Neural cell (in vitro differentiated cells): Measurements from ENCODE around the gene SEMA3B. TPM values are rescaled to one million over a fixed set of nuclear protein-coding genes. Genes with fewer than 3 reads are reported as not detected.

Experiments used
- H2AFZ ChIP-seq: fragments of 200-600, 300-800 bp; sonication (generic), shearing (Covaris generic); 2 replicates; pipeline ENCODE4 v1.6.0; 2014; ENCODE audit warnings: low read depth, mild to moderate bottlenecking, antibody characterized with exemption, low read length, moderate library complexity
- H3F3A ChIP-seq: fragments of 200-600 bp; shearing (Covaris generic); 2 replicates; pipeline ENCODE4 v1.6.1; 2016; ENCODE audit warnings: mild to moderate bottlenecking, moderate library complexity, mixed read lengths, antibody characterized with exemption, low read length; ENCODE audit not compliant: insufficient read depth, poor library complexity, severe bottlenecking
- H3K27ac ChIP-seq: fragments of 200-600, 300-800 bp; sonication (generic), shearing (Covaris generic); 2 replicates; pipeline ENCODE4 v1.5.1; 2014; ENCODE audit warnings: mild to moderate bottlenecking, low read length, moderate library complexity
- H3K27me3 ChIP-seq: fragments of 300-800, 200-600 bp; sonication (generic), shearing (Covaris generic); 2 replicates; pipeline ENCODE4 v1.6.0; 2014; ENCODE audit warnings: mild to moderate bottlenecking, low read depth, low read length, moderate library complexity; ENCODE audit not compliant: insufficient read depth
- H3K36me3 ChIP-seq: fragments of 300-800, 200-600 bp; sonication (generic), shearing (Covaris generic); 2 replicates; pipeline ENCODE4 v1.5.1; 2014; ENCODE audit warnings: mild to moderate bottlenecking, antibody characterized with exemption, low read length, moderate library complexity; ENCODE audit not compliant: insufficient read depth
- H3K4me2 ChIP-seq: fragments of 300-800, 200-600 bp; sonication (generic), shearing (Covaris generic); 2 replicates; pipeline ENCODE4 v1.6.0; 2014; ENCODE audit warnings: mild to moderate bottlenecking, low read length
- H3K4me3 ChIP-seq: fragments of 300-800, 200-600 bp; sonication (generic), shearing (Covaris generic); 2 replicates; pipeline ENCODE4 v1.5.1; 2014; ENCODE audit warnings: mild to moderate bottlenecking, low read length, moderate library complexity
- H3K79me2 ChIP-seq: fragments of 200-600 bp; shearing (Covaris generic); replicated peaks from 2 replicates; pipeline ENCODE4 v1.6.0; 2014; ENCODE audit warnings: mild to moderate bottlenecking, low read length, moderate library complexity; ENCODE audit not compliant: insufficient read depth
- H3K9ac ChIP-seq: fragments of 300-800, 200-600 bp; sonication (generic), shearing (Covaris generic); 2 replicates; pipeline ENCODE4 v1.6.1; 2016; ENCODE audit warnings: mild to moderate bottlenecking, low read length, mixed read lengths
- H3K9me2 ChIP-seq: fragments of 200-600 bp; shearing (Covaris generic); 2 replicates; pipeline ENCODE4 v1.6.1; 2016; ENCODE audit warnings: mild to moderate bottlenecking, low read length, mixed read lengths; ENCODE audit not compliant: insufficient read depth
- H3K9me3 ChIP-seq: fragments of 200-600, 300-800 bp; sonication (generic), shearing (Covaris generic); 2 replicates; pipeline ENCODE4 v1.6.1; 2016; ENCODE audit warnings: mild to moderate bottlenecking, mixed run types, low read length, moderate library complexity, mixed read lengths
- H4K20me1 ChIP-seq: fragments of 200-600 bp; shearing (Covaris generic); 2 replicates; pipeline ENCODE4 v1.6.1; 2016; ENCODE audit warnings: mild to moderate bottlenecking, mixed run types; ENCODE audit not compliant: insufficient read depth
- CTCF ChIP-seq: fragments of 450-650 bp; IDR thresholded peaks from 2 replicates; pipeline ENCODE4 v1.5.1; 2014; ENCODE audit warnings: antibody characterized with exemption, mild to moderate bottlenecking, moderate library complexity; ENCODE audit not compliant: poor library complexity, severe bottlenecking
- EP300 ChIP-seq: fragments of 450-650 bp; conservative IDR thresholded peaks from 2 replicates; pipeline ENCODE4 v1.6.1; 2014; ENCODE audit warnings: antibody characterized with exemption, mild to moderate bottlenecking, moderate library complexity; ENCODE audit not compliant: poor library complexity, severe bottlenecking
- EZH2 ChIP-seq: fragments of 200-600, 300-800 bp; shearing (Covaris generic), sonication (generic); IDR thresholded peaks from 2 replicates; pipeline ENCODE4 v1.6.1; 2014; ENCODE audit warnings: antibody characterized with exemption, low read length, borderline replicate concordance, mild to moderate bottlenecking; ENCODE audit not compliant: insufficient read depth, poor library complexity, severe bottlenecking
- MXI1 ChIP-seq: fragments of 450-650 bp; conservative IDR thresholded peaks from 2 replicates; pipeline ENCODE4 v1.6.1; 2014; ENCODE audit warnings: antibody characterized with exemption, mild to moderate bottlenecking; ENCODE audit not compliant: poor library complexity, severe bottlenecking
- POLR2AphosphoS5 ChIP-seq: IDR thresholded peaks from 2 replicates; pipeline ENCODE4 v1.6.1; 2012
- RAD21 ChIP-seq: fragments of 450-650 bp; conservative IDR thresholded peaks from 2 replicates; pipeline ENCODE4 v1.6.1; 2014; ENCODE audit warnings: antibody characterized with exemption, mild to moderate bottlenecking, moderate library complexity
- REST ChIP-seq: IDR thresholded peaks from 2 replicates; pipeline ENCODE4 v1.6.1; 2012; ENCODE audit warnings: borderline replicate concordance
- SMC3 ChIP-seq: fragments of 450-650 bp; conservative IDR thresholded peaks from 2 replicates; pipeline ENCODE4 v1.6.1; 2014; ENCODE audit warnings: antibody characterized with exemption, mild to moderate bottlenecking, moderate library complexity; ENCODE audit not compliant: poor library complexity
- TAF1 ChIP-seq: IDR thresholded peaks from 2 replicates; pipeline ENCODE4 v1.6.1; 2012; ENCODE audit warnings: low read depth
- polyA plus RNA-seq: library from polyadenylated mRNA; depleted of rRNA; stranded (reverse); fragments of >200 nt; gene quantifications from 2 replicates; pipeline ENCODE4 v1.2.3, GENCODE V29; 2014

SEMA3B gene
- polyA plus RNA-seq, 1 donor from 2014 or later = 7.8 TPM

DNA sequence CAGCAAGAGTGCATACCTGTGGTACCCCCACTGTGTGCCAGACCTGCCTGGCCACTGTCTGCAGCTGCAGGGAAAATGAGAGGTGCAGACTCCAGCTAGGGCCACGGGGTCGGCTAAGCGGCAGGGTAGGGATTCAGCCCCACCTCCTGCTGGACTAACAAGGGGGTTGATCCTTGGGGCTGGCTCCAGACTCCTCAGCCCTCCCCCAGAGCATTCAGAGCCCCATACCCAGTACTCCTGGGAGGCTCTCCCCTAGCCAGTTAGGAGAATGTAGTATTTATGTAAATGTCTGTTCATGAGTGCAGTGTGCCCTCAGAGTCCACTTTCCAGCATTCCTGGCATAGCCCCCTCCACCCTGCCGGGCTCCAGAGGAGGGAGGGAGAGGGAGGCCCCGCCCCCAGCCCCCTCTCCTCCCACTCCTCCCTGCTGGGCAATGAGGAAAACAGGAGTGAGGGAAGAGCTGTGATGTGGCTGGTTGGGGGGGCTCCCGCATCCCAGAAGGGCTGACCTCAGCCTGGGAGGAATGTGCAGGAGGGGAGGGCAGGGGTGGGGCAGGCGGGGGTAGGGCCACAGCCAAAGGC is 4.5 kb upstream of the SEMA3B start:
- H3K9ac ChIP-seq = peak overlapping the region; percentile 47
- no peaks in the 10 kb centered on the region for H3K27me3 ChIP-seq
- no peak overlapping the region for H3K4me3 ChIP-seq
- H3K4me2 ChIP-seq = no peak overlapping the region
- peak overlapping the region; percentile 47 for H3K27ac ChIP-seq
- no peaks in the 10 kb centered on the region for H4K20me1 ChIP-seq
- TF ChIP-seq TAF1 (no peak), POLR2AphosphoS5 (peak; percentile 1)
- no peaks in the 10 kb centered on the region for H3F3A ChIP-seq
- H3K9me3 ChIP-seq = no peaks in the 10 kb centered on the region
- H3K36me3 ChIP-seq = no peaks in the 10 kb centered on the region
- no peaks in the 10 kb centered on the region for H3K79me2 ChIP-seq
- no peak overlapping the region for H2AFZ ChIP-seq
- no peaks in the 10 kb centered on the region for H3K9me2 ChIP-seq

DNA sequence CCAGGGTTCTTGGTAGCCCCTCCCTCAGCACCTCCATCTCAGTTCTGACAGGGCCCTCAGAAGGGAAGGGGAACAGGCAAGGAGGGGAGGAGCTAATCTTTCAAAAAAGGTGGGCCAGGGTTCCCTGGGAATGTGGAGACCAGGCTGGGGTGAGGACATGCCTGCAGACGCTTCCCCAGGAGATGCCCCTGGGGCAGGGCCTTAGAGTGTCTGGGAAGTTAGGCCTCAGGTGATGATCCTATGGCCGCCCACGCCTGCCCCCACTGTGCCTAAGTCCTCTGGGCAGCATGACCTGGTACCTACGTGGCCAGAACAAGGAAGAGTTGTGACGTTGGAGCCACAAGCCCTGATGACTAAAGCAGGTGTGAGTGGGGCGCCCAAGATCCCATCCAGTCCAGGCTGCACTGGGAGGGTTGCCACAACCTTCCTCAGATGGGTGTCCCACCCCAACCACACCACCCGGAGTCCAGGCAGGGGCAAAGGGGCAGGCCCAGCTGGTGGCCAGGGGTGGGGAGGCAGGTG is 3.9 kb upstream of the SEMA3B start:
- no peaks in the 10 kb centered on the region for H4K20me1 ChIP-seq
- no peak overlapping the region for H3K4me2 ChIP-seq
- H3K9ac ChIP-seq = peak overlapping the region; percentile 47
- H3K27ac ChIP-seq = peak overlapping the region; percentile 47
- no peak overlapping the region for H2AFZ ChIP-seq
- no peaks in the 10 kb centered on the region for H3K9me2 ChIP-seq
- no peaks in the 10 kb centered on the region for H3K79me2 ChIP-seq
- no peaks in the 10 kb centered on the region for H3K36me3 ChIP-seq
- H3F3A ChIP-seq = no peaks in the 10 kb centered on the region
- H3K4me3 ChIP-seq = no peak overlapping the region
- H3K9me3 ChIP-seq = no peaks in the 10 kb centered on the region
- TF ChIP-seq POLR2AphosphoS5 = peak; percentile 3
- TF ChIP-seq SMC3 = no peak
- no peaks in the 10 kb centered on the region for H3K27me3 ChIP-seq

DNA sequence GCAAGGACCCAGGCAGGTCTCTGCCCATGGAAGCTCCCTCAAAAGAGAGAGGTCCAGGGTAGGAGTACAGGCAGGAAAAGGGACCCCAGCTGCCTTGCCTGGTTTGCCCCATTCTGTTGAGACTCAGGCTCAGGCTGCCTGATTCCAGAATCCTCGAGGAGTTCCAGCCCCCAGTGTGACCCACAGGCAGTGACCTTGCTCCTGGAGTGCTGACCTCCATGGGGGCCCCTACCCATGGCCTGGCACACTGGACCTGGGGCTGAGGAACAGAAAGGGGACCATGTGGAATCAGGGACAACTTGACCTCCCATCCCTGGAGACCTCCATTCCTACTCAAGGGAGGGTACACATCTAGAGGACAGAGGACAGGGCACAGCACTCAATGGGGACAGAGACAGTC is 3.4 kb upstream of the SEMA3B start:
- Histone ChIP-seq H3K4me3 (no peak overlapping the region), H3K9me2 (no peaks in the 10 kb centered on the region), H3K79me2 (no peaks in the 10 kb centered on the region), H2AFZ (no peak overlapping the region), H3K4me2 (no peak overlapping the region), H4K20me1 (no peaks in the 10 kb centered on the region), H3K36me3 (no peaks in the 10 kb centered on the region), H3K9me3 (no peaks in the 10 kb centered on the region), H3K27me3 (no peaks in the 10 kb centered on the region), H3F3A (no peaks in the 10 kb centered on the region), H3K27ac (peak overlapping the region; percentile 47), H3K9ac (no peak overlapping the region)
- no peak for TF ChIP-seq REST
- no peak for TF ChIP-seq MXI1
- no peak for TF ChIP-seq RAD21
- TF ChIP-seq TAF1 = no peak
- TF ChIP-seq EZH2 = no peak
- no peak for TF ChIP-seq SMC3
- no peak for TF ChIP-seq POLR2AphosphoS5
- TF ChIP-seq CTCF = no peak
- TF ChIP-seq EP300 = no peak
